A673 (cell line): ENCODE data around the gene P2RY14. TPM values are rescaled to one million over a fixed set of nuclear protein-coding genes. Genes with fewer than 3 reads are reported as not detected.

Experiments used
- BruUV-seq: library from RNA; stranded (reverse); fragments of 400-500 nt; replicated peaks from 2 replicates; lab custom pipeline; 2021; lab: Mats Ljungman, UMichigan
- CTCF ChIA-PET: fragments of 300-600 bp; sonication (Branson Sonifier 250); formaldehyde crosslinking; loops from one replicate; lab custom pipeline; 2022; ENCODE audit warnings: antibody characterized with exemption; lab: Charles Lee
- POLR2A ChIA-PET: fragments of 300-600 bp; sonication (Branson Sonifier 250); formaldehyde crosslinking; loops from one replicate; lab custom pipeline; 2022; ENCODE audit warnings: antibody characterized with exemption; ENCODE audit not compliant: low non-redundant PET; lab: Charles Lee
- DNase-seq: peaks from one replicate; pipeline ENCODE4 v3.0.0-alpha.2; 2015; ENCODE audit warnings: low spot score
- H3K27ac ChIP-seq: fragments of 200-600 bp; sonication (generic); 2 replicates; pipeline ENCODE4 v1.5.1; 2016; ENCODE audit warnings: mixed run types, low read depth, mild to moderate bottlenecking, mixed read lengths, antibody characterized with exemption, low read length; ENCODE audit not compliant: poor library complexity, severe bottlenecking
- H3K27me3 ChIP-seq: fragments of 200-600 bp; sonication (generic); replicated peaks from 2 replicates; pipeline ENCODE4 v1.6.1; 2017; ENCODE audit warnings: mixed run types, low read depth, mild to moderate bottlenecking, mixed read lengths, antibody characterized with exemption, low read length; ENCODE audit not compliant: insufficient read depth, poor library complexity
- H3K36me3 ChIP-seq: fragments of 200-600 bp; sonication (generic); 2 replicates; pipeline ENCODE4 v1.6.1; 2016; ENCODE audit warnings: mixed run types, mild to moderate bottlenecking, mixed read lengths, antibody characterized with exemption, low read length; ENCODE audit not compliant: insufficient read depth, poor library complexity, severe bottlenecking
- H3K4me1 ChIP-seq: fragments of 200-600 bp; sonication (generic); 2 replicates; pipeline ENCODE4 v1.6.1; 2017; ENCODE audit warnings: mixed run types, mild to moderate bottlenecking, mixed read lengths, antibody characterized with exemption, low read length; ENCODE audit not compliant: insufficient read depth, poor library complexity, severe bottlenecking
- H3K4me3 ChIP-seq: fragments of 200-600 bp; sonication (generic); 2 replicates; pipeline ENCODE4 v1.5.1; 2016; ENCODE audit warnings: low read depth, mixed run types, mild to moderate bottlenecking, mixed read lengths, low read length; ENCODE audit not compliant: poor library complexity, severe bottlenecking
- H3K9me3 ChIP-seq: fragments of 200-600 bp; sonication (generic); 2 replicates; pipeline ENCODE4 v1.6.1; 2016; ENCODE audit warnings: mixed run types, low read depth, mild to moderate bottlenecking, mixed read lengths, antibody characterized with exemption, low read length; ENCODE audit not compliant: poor library complexity, severe bottlenecking
- EZH2 ChIP-seq: fragments of 200-600 bp; sonication (generic); IDR thresholded peaks from 2 replicates; pipeline ENCODE4 v1.6.1; 2017; ENCODE audit warnings: borderline replicate concordance, low read depth, mild to moderate bottlenecking, mixed read lengths, antibody characterized with exemption, low read length; ENCODE audit not compliant: poor library complexity, severe bottlenecking
- intact Hi-C: fragments of 100-400 bp; cut with micrococcal nuclease; formaldehyde crosslinking; loops from one replicate; pipeline ENCODE4 v1.10.0; 2022; ENCODE audit not compliant: unreplicated experiment
- total RNA-seq: library from RNA; stranded (reverse); gene quantifications from 2 replicates; pipeline ENCODE4 v1.2.3, GENCODE V29; 2021
- TF ChIP-seq, protein P1 (sequence below): fragments of 300-800, 200-600 bp; sonication (generic); conservative IDR thresholded peaks from 2 replicates; pipeline ENCODE4 v1.5.1; 2017; ENCODE audit warnings: low read depth, mild to moderate bottlenecking, antibody characterized with exemption, low read length, moderate library complexity, mixed read lengths

The P2RY14 gene
- total RNA-seq, 1 experiment from 2014 or later = not detected

DNA sequence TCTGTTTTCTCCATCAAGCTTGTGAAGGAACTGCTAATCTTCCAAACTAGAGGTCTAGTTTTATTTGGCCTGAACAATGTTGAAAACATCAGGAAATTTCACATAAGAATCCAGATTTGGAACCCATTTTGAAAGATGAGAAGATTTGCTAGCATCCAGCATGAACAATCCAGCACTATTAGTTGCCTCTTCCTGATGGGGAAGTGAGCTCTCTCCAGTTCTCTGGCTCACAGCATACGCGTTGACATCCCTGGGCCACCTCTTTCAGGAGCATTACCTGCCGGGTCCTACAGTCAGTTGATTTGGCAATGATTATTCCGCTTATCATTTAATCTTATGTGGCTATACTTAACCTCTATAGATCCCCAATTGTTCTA lies 27.4 kb upstream of the P2RY14 start:
- no peaks in the 10 kb centered on the region for H3K4me1 ChIP-seq
- intact Hi-C loops = no loop called here
- H3K27ac ChIP-seq = no peak overlapping the region
- no peak for TF ChIP-seq EZH2
- TF ChIP-seq, protein P1, sequence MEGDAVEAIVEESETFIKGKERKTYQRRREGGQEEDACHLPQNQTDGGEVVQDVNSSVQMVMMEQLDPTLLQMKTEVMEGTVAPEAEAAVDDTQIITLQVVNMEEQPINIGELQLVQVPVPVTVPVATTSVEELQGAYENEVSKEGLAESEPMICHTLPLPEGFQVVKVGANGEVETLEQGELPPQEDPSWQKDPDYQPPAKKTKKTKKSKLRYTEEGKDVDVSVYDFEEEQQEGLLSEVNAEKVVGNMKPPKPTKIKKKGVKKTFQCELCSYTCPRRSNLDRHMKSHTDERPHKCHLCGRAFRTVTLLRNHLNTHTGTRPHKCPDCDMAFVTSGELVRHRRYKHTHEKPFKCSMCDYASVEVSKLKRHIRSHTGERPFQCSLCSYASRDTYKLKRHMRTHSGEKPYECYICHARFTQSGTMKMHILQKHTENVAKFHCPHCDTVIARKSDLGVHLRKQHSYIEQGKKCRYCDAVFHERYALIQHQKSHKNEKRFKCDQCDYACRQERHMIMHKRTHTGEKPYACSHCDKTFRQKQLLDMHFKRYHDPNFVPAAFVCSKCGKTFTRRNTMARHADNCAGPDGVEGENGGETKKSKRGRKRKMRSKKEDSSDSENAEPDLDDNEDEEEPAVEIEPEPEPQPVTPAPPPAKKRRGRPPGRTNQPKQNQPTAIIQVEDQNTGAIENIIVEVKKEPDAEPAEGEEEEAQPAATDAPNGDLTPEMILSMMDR = no peak
- no peaks in the 10 kb centered on the region for H3K9me3 ChIP-seq
- BruUV-seq = no TSS peak
- no peaks in the 10 kb centered on the region for H3K36me3 ChIP-seq
- ChIA-PET CTCF (no interaction called here), POLR2A (no interaction called here)
- H3K4me3 ChIP-seq = no peak overlapping the region
- DNase-seq = no peak
- no peaks in the 10 kb centered on the region for H3K27me3 ChIP-seq

DNA sequence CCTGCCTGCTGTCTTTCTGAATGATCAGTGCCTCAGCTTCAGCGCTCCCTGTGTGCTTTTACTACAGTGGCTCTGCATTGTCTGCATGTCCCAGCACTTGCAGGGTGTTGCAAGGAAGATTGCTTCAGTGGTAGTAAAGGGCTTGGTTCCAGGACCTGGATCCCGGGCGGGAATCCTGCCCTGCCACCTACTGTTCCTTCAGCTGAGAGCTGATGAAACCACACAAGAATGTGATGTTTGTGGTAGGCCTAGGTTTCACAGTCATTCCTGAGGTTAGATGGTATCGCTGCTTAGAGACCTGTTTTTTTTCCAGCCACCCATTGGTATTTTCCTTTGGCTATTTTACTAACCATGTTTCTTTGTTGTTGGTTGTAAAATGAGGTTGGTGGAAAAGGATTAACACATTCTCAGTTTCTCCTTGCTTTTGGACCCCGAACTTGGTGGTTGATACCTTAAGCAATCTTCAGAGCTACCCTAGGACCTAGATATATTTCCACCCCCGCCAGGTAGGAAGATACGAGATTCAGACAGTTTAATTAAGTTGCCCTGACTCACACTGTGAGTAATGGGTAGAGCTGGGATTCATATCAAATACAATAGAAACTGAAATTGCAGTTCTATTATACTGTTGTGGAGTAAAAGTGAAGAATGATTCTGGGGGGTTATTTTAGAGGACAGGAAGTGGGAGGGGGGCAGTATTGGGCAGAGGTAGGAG lies 26.9 kb upstream of the P2RY14 start:
- Histone ChIP-seq H3K4me1 (no peaks in the 10 kb centered on the region), H3K27me3 (no peaks in the 10 kb centered on the region), H3K27ac (no peak overlapping the region), H3K4me3 (no peak overlapping the region), H3K36me3 (no peaks in the 10 kb centered on the region), H3K9me3 (no peaks in the 10 kb centered on the region)
- intact Hi-C loops = no loop called here
- peak; percentile 63 for DNase-seq
- ChIA-PET CTCF (no interaction called here), POLR2A (no interaction called here)
- TF ChIP-seq, protein P1 = no peak
- TF ChIP-seq EZH2 = no peak
- no TSS peak for BruUV-seq

DNA sequence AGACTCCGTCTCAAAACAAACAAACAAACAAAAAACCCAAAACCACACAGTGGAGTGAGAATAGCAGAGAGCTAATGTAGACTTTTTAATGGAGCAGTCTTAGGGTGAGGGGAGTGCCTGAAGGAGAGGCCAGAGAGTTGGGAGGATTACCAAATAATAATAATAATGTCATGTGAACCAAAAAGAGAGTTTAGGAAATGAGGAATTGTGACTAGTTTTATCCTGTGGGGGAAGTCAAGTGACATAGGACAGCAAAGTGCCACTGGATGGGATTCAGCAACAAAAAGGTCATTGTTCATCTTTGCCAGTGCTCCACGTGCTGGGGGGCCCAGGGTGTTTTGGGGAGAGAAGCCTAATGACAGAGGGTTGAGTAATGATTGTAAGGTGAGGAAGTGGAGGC lies 25.4 kb upstream of the P2RY14 start:
- intact Hi-C loops = no loop called here
- no peaks in the 10 kb centered on the region for H3K9me3 ChIP-seq
- no peak for TF ChIP-seq EZH2
- TF ChIP-seq, protein P1 = no peak
- H3K27ac ChIP-seq = no peak overlapping the region
- DNase-seq = no peak
- H3K36me3 ChIP-seq = no peaks in the 10 kb centered on the region
- ChIA-PET CTCF (no interaction called here), POLR2A (interaction anchor here (0.6 kb wide), 1 partner anchor 882 kb away, joined by 3 read pairs; no protein-coding TSS in a partner anchor)
- H3K4me1 ChIP-seq = no peaks in the 10 kb centered on the region
- no TSS peak for BruUV-seq
- H3K27me3 ChIP-seq = no peaks in the 10 kb centered on the region
- H3K4me3 ChIP-seq = no peak overlapping the region
